ENCODE data around the gene MAP3K12. TPM values are rescaled to one million over a fixed set of nuclear protein-coding genes. Genes with fewer than 3 reads are reported as not detected.
"Not testable (repeated sequence)": the region's sequence is repeated elsewhere in the genome, so short reads cannot be mapped to it uniquely, and the experiment has no call there.

MAP3K12 gene
- total RNA-seq (1 to 10 TPM; 7.7 to 9.6 (median 9.0) TPM), polyA plus RNA-seq (9.2 TPM)
- long read RNA-seq, donor 1, partial matches to known transcripts: 3 of 16 reads
- long read RNA-seq, donor 1, other reads (novel, unspliced or antisense): 12 of 16 reads
- long read RNA-seq, donor 2, full-length matches to known transcripts: 2 of 7 reads
- long read RNA-seq, donor 2, partial matches to known transcripts: 1 of 7 reads
- long read RNA-seq, donor 2, other reads (novel, unspliced or antisense): 4 of 7 reads
- long read RNA-seq, donor 3, partial matches to known transcripts: 1 of 9 reads
- long read RNA-seq, donor 3, other reads (novel, unspliced or antisense): 7 of 9 reads
- long read RNA-seq, donor 4, partial matches to known transcripts: 0 of 6 reads
- long read RNA-seq, donor 4, other reads (novel, unspliced or antisense): 5 of 6 reads

DNA sequence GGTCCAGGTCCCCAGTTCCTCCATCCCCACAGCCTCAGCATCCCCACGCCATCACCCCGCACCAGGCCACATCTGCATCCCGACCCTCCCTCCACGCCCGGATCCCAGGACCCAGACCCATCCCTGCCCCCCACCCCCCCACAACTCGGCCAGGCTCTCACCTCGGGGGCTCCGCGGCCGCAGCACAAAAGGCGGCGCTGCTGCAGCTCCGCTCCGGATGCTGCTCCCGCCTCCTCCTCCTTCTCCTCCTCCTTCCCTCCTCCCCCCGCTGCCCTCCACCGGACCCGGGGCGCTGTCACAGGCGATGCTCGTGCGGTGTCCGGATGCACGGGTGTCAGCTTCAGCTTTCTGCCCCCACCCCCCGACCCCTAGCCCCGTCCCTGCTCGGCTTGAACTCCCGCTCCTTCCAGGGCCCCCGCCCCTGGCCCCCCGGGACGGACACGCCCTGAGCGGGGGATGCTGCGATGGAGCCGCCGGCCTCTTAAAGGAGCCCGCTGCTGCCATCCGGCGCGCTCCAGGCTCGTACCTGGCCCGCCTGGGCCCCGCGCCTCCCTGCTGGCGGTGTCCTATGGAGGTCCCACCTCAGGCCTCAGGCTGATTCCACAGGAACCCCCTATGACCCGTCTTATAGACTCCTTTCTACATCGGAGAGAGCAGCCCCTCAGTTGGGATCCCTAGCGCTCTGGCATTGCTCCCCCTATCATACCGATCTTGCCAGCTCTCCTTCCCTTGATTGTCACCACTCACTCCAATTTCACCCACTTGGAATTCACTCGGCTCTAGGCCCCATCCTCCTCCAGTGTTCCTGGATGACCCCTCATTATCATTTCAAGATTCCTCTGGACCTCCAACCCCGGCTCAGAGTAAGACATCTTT is at the start of gene MAP3K12:
Gene MAP3K12, minus strand, starts transcription at position 193 of the 876 bp plus-strand sequence. CDS start 12,067 bp downstream, outside the sequence.
- Histone ChIP-seq H3K4me1 (ENCODE audit: control insufficient read depth, insufficient read depth, low read length) (peaks cover 7% of the 10 kb centered on the region), H3K4me3 (ENCODE audit: low read length) (peak within 1 kb of the TSS; percentile 78), H3K27ac (ENCODE audit: low read length) (peak within 1 kb of the TSS; percentile 100), H3K27me3 (ENCODE audit: control insufficient read depth, insufficient read depth) (no peaks in the 10 kb centered on the region), H3K9me3 (ENCODE audit: control insufficient read depth, low read length) (no peaks in the 10 kb centered on the region)
- DNase-seq: peak; percentile 77 to 90 (median 89)
- ATAC-seq: peak; percentile 7 to 23
- intact Hi-C loops (cut with DNase I): loop anchor here (10.0 kb wide), 2 partner anchors 45 to 175 kb away; partner anchors contain the start of genes AAAS (in 3 of the 4) and PCBP2 (in 1 of the 4)
- WGBS: under 1% methylated on average over 51 of the region's 51 CpGs

DNA sequence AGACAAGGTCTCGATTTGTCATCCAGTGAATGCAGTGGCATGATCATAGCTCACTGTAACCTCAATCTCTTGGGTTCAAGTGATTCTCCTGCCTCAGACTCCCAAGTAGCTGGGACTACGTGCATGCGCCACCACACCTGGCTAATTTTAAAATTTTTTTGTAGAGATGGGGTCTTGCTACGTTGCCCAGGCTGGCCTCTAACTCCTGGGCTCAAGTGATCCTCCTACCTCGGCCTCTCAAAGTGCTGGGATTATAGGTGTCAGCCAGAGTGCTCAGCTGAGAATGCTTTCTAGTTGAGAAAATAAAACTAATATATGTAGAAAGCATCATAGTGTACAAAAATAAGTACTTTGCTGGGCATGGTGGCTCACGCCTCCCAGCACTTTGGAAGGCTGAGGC is 49.1 kb upstream of the MAP3K12 start:
- H3K4me1 ChIP-seq (ENCODE audit: control insufficient read depth, insufficient read depth, low read length); DNase-seq; H3K27me3 ChIP-seq (ENCODE audit: control insufficient read depth, insufficient read depth); ATAC-seq; H3K9me3 ChIP-seq (ENCODE audit: control insufficient read depth, low read length); H3K27ac ChIP-seq (ENCODE audit: low read length); H3K4me3 ChIP-seq (ENCODE audit: low read length): not testable (repeated sequence)
- intact Hi-C loops (cut with DNase I): loop anchor here in 2 of 4 donors (5.0 to 10.0 kb wide), 2 partner anchors 124 to 126 kb away; partner anchors contain the start of gene ATP5MC2 (in 1 of the 2)
- 97% methylated on average over 6 of the region's 6 CpGs for WGBS

DNA sequence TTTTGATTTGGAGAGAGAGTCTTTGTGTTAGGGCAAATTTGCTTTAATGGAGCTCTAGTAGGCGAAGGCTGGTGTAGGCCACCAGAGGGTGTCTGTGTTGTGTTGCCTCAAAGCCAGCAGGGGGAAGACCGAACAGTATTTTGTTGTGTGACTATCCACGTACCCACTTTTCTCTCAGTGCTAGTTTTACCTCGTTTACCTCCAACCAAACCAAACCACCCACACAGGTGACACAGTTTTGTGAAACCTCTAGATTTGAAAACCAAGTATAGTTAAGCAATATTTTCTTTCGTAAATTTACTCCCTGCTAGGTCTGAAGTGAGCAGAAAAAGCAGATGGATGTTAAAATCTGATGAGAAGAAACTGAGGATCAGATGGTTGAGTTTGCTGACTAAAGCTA is 44.3 kb upstream of the MAP3K12 start:
- peak; percentile 85 to 90 for ATAC-seq
- Histone ChIP-seq H3K9me3 (ENCODE audit: control insufficient read depth, low read length) (no peaks in the 10 kb centered on the region), H3K4me1 (ENCODE audit: control insufficient read depth, insufficient read depth, low read length) (no peaks in the 10 kb centered on the region), H3K27me3 (ENCODE audit: control insufficient read depth, insufficient read depth) (no peaks in the 10 kb centered on the region), H3K4me3 (ENCODE audit: low read length) (no peak overlapping the region), H3K27ac (ENCODE audit: low read length) (peak overlapping the region; percentile 70)
- 24% methylated on average over 5 of the region's 5 CpGs for WGBS
- intact Hi-C loops (cut with DNase I): loop anchor here in 3 of 4 donors (5.0 to 10.0 kb wide), 3 partner anchors 129 to 134 kb away; partner anchors contain the start of gene ATP5MC2 (in 2 of the 3)
- DNase-seq: peak; percentile 49 to 79 (median 74)

DNA sequence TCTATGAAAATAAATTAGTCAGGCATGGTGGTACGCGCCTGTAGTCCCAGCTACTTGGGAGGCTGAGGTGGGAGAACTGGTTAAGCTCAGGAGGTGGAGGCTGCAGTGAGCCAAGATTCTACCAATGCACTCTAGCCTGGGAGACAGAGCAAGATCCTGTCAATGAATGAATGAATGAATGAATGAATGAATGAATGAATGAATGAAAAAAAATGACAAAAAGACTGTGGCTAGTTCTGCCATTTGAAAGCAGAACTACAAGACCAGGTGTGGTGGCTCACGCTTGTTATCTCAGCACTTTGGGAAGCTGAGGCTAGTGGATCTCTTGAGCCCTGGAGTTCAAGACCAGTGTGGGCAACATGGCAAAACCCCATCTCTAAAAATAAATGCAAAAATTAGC is 40.3 kb upstream of the MAP3K12 start:
- H3K9me3 ChIP-seq (ENCODE audit: control insufficient read depth, low read length): no peaks in the 10 kb centered on the region
- no peak overlapping the region for H3K4me3 ChIP-seq (ENCODE audit: low read length)
- no peak overlapping the region for H3K27ac ChIP-seq (ENCODE audit: low read length)
- ATAC-seq (no peak), DNase-seq (no peak)
- H3K4me1 ChIP-seq (ENCODE audit: control insufficient read depth, insufficient read depth, low read length): no peaks in the 10 kb centered on the region
- 100% methylated on average over 3 of the region's 3 CpGs for WGBS
- H3K27me3 ChIP-seq (ENCODE audit: control insufficient read depth, insufficient read depth): no peaks in the 10 kb centered on the region
- intact Hi-C loops (cut with DNase I): no loop called here

DNA sequence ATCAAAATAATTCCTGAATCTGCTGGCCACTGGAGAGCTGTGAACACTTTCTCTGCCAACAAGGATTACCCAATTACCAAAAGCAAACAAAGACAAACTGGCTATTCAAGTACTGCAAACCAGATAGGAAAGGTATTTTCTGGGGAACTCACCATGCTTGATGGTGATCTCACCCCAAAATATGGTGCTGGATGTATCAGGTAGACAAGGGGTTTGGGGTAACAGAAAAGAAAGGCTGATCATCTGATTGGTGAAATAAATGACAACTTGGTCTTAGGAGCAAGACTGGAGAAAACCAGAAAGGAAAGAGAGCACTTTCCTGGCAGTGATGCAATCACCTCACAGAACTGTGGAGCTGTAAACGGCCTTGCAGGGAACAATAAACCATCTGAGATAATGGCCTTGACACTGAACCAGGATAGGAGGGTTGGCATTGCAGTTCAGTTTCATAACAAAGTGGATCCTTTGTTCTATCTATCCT is 39.0 kb upstream of the MAP3K12 start:
- Histone ChIP-seq H3K4me1 (ENCODE audit: control insufficient read depth, insufficient read depth, low read length) (no peaks in the 10 kb centered on the region), H3K27me3 (ENCODE audit: control insufficient read depth, insufficient read depth) (no peaks in the 10 kb centered on the region), H3K27ac (ENCODE audit: low read length) (no peak overlapping the region), H3K9me3 (ENCODE audit: control insufficient read depth, low read length) (no peaks in the 10 kb centered on the region), H3K4me3 (ENCODE audit: low read length) (no peak overlapping the region)
- WGBS: 9% methylated on average over 1 of the region's 1 CpG
- intact Hi-C loops (cut with DNase I): no loop called here
- peak; percentile 73 to 78 for ATAC-seq
- no peak for DNase-seq

- ATAC-seq (no peak), DNase-seq (no peak)
- no peak overlapping the region for H3K27ac ChIP-seq (ENCODE audit: low read length)
- H3K9me3 ChIP-seq (ENCODE audit: control insufficient read depth, low read length): no peaks in the 10 kb centered on the region
- H3K27me3 ChIP-seq (ENCODE audit: control insufficient read depth, insufficient read depth): no peaks in the 10 kb centered on the region
- WGBS: 92% methylated on average over 3 of the region's 3 CpGs
- H3K4me1 ChIP-seq (ENCODE audit: control insufficient read depth, insufficient read depth, low read length): peaks cover 3% of the 10 kb centered on the region
- intact Hi-C loops (cut with DNase I): no loop called here
- H3K4me3 ChIP-seq (ENCODE audit: low read length): no peak overlapping the region
Measured at GRCh38 chr12:53536962-53537361, 37.7 kb upstream of the MAP3K12 start.

DNA sequence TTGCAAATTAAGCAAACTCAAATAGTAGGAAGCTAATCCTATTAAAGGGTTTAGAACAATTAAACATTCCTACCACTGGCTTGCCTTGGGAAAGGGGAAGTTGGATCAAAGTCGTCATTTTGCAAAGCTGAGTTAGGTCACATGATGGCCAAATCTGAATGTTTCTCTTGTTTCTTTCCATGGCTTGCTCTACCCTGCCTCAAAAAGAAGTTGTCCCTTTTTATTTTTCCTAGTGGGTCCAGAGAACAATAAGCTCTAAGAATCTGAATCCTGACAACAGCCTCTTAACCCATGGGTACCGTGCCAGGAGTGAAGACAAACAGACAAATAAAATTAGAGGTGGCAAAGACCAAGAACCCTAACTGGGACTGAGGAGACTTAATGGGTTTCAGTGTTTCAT is 34.2 kb upstream of the MAP3K12 start:
- 70% methylated on average over 2 of the region's 2 CpGs for WGBS
- Histone ChIP-seq H3K9me3 (ENCODE audit: control insufficient read depth, low read length) (no peaks in the 10 kb centered on the region), H3K4me3 (ENCODE audit: low read length) (no peak overlapping the region), H3K27ac (ENCODE audit: low read length) (no peak overlapping the region), H3K4me1 (ENCODE audit: control insufficient read depth, insufficient read depth, low read length) (peaks cover 3% of the 10 kb centered on the region), H3K27me3 (ENCODE audit: control insufficient read depth, insufficient read depth) (no peaks in the 10 kb centered on the region)
- intact Hi-C loops (cut with DNase I): no loop called here
- ATAC-seq (no peak), DNase-seq (no peak)

DNA sequence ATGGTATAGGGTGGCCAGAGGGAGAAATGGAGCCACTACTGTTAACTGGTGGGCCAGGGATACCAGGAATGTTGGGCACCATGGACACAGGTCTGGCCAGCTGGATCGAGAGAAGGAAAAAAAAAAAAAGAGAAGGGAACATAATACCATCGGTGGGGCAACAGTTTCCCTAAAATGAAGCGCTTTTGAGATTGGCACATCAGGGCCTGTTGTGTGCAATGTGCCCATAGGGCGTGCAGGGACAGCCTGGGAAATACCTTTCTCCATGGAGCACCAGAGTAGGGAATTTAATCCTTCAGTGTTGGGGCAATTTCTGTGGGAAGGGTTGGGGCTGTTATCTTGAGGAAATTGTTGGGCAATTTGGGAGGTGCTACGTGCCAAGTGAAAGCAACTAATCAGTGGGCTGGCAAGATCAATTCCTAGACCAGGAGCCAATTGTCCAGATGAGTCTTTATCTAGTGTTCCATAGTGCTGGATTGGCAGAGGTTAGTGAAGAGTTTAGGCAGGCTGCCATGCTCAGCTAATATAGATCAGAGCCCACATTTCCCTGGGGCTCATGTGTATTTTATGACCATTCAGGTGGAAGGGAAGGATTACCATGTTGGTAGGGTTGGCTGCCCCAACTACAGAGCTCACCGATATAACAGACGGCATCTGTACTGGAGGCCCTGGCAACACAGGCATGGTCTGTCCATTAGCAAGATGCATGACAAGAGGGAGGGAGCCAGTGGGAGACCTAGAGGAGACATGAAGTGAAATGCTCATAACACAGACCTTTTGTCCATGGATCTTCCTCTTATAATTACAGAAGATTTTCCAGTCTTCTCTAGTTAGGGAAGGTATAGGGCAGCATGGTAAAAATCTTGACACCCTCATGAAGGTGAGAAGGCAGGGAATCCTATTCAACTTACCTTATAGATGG is 33.5 kb upstream of the MAP3K12 start:
- DNase-seq: no peak
- H3K4me1 ChIP-seq (ENCODE audit: control insufficient read depth, insufficient read depth, low read length): peaks cover 3% of the 10 kb centered on the region
- 86% methylated on average over 7 of the region's 7 CpGs for WGBS
- no peak overlapping the region for H3K27ac ChIP-seq (ENCODE audit: low read length)
- no peaks in the 10 kb centered on the region for H3K27me3 ChIP-seq (ENCODE audit: control insufficient read depth, insufficient read depth)
- H3K9me3 ChIP-seq (ENCODE audit: control insufficient read depth, low read length): no peaks in the 10 kb centered on the region
- no peak overlapping the region for H3K4me3 ChIP-seq (ENCODE audit: low read length)
- intact Hi-C loops (cut with DNase I): no loop called here
- peak in 1 of 2 donors; percentile 21 for ATAC-seq

DNA sequence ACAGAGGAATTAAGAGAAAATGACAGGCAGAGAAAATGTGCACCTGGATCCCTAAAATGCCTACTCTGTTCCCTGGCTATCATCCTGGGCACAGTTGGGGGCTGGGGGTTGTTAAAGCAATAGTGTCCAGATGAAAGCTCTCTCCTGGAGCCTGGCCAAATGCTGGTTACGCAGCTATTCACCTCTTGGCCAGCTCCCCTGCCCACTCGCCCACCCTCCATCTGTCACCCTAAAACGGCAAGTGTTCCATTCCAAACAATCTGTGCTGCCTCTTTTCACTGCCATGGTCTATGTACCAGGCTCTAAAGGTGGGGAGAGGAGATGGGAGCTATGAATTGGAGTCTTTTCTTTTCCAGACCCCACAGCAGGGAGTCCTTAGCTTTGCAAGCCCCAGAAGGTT is 32.8 kb upstream of the MAP3K12 start:
- H3K9me3 ChIP-seq (ENCODE audit: control insufficient read depth, low read length): no peaks in the 10 kb centered on the region
- intact Hi-C loops (cut with DNase I): no loop called here
- peaks cover 3% of the 10 kb centered on the region for H3K4me1 ChIP-seq (ENCODE audit: control insufficient read depth, insufficient read depth, low read length)
- H3K4me3 ChIP-seq (ENCODE audit: low read length): no peak overlapping the region
- WGBS: 55% methylated on average over 3 of the region's 3 CpGs
- ATAC-seq: no peak
- no peak for DNase-seq
- H3K27me3 ChIP-seq (ENCODE audit: control insufficient read depth, insufficient read depth): no peaks in the 10 kb centered on the region
- no peak overlapping the region for H3K27ac ChIP-seq (ENCODE audit: low read length)

DNA sequence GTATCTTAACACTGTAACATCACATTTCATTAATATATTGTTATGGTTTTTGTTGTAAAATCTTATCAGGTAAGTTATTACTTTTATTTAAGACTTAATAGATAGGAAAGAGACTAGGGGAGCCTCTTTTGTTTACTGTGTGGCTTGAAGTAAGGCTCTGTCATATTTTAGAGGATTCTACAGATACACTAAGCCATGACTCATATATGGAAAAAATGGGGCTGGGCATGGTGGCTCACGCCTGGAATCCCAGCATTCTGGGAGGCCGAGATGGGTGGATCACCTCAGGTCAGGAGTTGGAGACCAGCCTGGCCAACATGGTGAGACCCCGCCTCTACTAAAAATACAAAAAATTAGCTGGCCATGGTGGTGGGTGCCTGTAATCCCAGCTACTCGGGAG is 31.7 kb upstream of the MAP3K12 start:
- Histone ChIP-seq H3K27ac (ENCODE audit: low read length) (no peak overlapping the region), H3K4me1 (ENCODE audit: control insufficient read depth, insufficient read depth, low read length) (peaks cover 3% of the 10 kb centered on the region), H3K9me3 (ENCODE audit: control insufficient read depth, low read length) (no peaks in the 10 kb centered on the region), H3K4me3 (ENCODE audit: low read length) (no peak overlapping the region), H3K27me3 (ENCODE audit: control insufficient read depth, insufficient read depth) (no peaks in the 10 kb centered on the region)
- 94% methylated on average over 4 of the region's 4 CpGs for WGBS
- intact Hi-C loops (cut with DNase I): no loop called here
- ATAC-seq (no peak), DNase-seq (no peak)

Measured in right cardiac atrium (tissue), 5 donors.